HG03175 (cell line): ENCODE results near the gene ZNF783.
"Not testable (repeated sequence)": the region's sequence is repeated elsewhere in the genome, so short reads cannot be mapped to it uniquely, and the experiment has no call there.

Source experiments
- ATAC-seq: cut with Tn5 transposase; IDR thresholded peaks from one replicate; pipeline ENCODE4 v1.9.1; 2021; ENCODE audit warnings: mild to moderate bottlenecking, moderate library complexity; ENCODE audit not compliant: unreplicated experiment

ZNF783 gene

DNA sequence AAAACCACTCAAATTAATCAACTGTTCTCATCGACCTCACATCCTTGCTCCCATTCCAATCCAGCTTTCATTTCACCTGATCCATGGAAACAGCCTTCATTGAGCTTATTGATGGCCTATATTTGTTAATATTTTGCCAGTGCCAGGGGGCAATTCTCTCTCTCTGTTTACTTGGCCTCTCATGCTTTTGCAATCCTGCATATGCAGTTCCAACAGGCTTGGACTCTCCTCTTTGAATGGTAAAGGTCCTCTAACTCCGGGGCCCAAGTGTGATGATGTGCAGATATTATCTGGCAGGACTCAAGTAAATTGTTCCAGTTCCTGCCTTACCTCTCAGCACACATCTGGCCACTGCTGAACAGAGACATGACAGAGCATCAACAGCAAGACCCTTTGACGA, 67.3 kb downstream of the ZNF783 start:
- no peak for ATAC-seq

DNA sequence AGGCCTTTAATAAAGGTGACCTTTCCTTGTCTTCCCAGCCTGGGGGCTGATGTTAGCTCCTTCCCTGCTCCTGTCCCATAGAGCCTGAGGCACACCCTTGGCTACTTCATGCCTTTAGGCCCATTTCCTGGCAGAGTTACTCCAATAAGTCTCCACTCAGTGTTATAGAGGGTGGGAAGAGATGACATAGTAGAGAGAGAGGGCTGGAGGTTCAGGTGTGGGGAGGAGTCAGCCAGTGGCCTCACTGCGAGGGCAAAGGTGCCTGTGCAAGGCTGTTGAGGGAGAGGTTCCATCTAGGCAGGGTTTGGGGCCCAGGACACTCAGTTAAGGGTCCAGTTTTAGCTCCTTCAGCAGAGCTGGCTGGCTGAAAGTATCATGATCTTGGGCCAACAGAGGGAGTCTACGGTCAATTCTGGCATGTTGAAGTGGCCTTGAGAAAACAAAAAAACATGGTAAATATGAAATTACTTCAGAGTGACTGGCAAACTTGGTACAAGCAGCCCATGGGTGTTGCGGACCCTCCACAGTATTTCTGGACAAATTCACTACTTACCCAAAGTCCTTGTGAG, 67.9 kb downstream of the ZNF783 start:
- no peak for ATAC-seq

DNA sequence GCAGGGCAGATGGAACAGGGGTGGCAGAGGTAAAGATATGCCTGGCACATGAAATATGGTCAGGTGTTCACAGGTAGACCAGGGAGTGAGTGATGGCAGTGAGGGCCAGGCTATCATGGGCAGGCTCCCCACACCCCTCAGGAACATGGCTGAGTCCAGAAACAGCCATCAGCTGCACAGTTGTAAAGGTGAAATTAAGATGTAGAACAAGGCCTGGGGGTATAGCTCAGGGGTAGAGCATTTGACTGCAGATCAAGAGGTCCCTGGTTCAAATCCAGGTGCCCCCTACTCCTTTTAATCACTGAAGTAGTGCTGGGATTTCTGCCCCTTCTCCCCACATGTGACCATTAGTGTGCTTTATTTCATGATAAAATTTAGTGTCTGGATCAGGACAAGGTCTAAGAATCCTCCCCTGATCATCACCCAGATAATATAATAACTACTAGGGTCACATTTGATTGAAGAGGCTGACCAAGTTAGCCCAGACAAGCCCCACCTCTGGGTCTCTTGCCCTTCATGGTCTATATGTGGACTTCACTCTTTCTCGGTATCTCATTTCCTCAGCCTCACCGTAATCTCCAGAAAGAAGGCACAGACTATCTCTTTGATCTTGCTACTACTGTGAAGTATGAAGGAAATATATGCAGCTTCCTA, 69.0 kb downstream of the ZNF783 start:
- no peak for ATAC-seq

DNA sequence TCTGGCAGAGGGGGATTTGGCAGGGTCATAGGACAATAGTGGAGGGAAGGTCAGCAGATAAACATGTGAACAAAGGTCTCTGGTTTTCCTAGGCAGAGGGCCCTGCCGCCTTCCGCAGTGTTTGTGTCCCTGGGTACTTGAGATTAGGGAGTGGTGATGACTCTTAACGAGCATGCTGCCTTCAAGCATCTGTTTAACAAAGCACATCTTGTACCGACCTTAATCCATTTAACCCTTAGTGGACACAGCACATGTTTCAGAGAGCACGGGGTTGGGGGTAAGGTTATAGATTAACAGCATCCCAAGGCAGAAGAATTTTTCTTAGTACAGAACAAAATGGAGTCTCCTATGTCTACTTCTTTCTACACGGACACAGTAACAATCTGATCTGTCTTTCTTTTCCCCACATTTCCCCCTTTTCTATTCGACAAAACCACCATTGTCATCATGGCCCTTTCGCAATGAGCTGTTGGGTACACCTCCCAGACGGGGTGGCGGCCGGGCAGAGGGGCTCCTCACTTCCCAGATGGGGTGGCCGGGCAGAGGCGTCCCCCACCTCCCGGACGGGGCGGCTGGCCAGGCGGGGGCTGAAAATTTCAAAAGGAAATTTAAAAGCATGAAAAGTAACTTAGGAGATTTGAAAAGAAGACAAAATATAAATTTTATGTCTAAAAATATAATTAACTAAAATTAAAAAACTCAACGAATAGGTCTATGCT, 70.8 kb downstream of the ZNF783 start:
- ATAC-seq = not testable (repeated sequence)

DNA sequence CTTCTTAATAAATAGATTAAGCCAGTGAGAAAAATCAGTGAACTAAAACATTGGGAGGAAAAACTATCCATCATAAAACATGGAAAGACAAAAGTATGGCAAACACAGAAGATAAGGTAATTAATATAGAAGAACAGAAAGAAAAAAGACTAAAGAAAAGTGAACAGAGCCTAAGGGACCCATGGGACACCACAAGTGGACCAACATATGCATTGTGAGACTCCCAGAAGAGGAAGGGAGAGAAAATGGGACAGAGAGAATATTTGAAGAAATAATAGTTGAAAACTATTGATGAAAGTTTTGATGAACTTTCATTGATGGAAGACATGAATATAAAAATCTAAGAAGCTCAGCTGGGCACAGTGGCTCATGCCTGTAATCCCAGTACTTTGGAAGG, 71.3 kb downstream of the ZNF783 start:
- ATAC-seq = no peak

DNA sequence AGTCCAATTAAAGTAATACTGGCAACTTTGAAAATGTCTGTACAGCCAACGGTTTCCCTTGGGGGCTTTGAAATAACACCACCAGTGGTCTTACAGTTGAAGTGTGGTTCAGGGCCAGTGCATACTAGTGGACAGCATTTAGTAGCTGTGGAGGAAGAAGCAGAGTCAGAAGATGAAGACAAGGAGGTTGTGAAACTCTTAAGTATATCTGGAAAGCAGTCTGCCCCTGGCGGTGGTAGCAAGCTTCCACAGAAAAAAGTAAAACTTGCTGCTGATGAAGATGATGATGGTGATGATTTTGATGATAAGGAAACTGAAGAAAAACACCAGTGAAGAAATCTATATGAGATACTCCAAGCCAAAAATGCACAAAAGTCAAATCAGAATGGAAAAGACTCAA, 72.2 kb downstream of the ZNF783 start:
- no peak for ATAC-seq
